OCI-LY3 (cell line): ENCODE data around the gene NFYA.

Experiments used
- H2AFZ ChIP-seq: fragments of 200-600, 300-600 bp; shearing (Covaris generic); 2 replicates; pipeline ENCODE4 v1.6.0; 2014; ENCODE audit warnings: antibody characterized with exemption, low read depth, low read length
- H3K27ac ChIP-seq: fragments of 200-600, 300-600 bp; sonication (generic); 2 replicates; pipeline ENCODE4 v1.5.1; 2014; ENCODE audit warnings: mild to moderate bottlenecking, low read length, moderate library complexity, mixed read lengths
- H3K27me3 ChIP-seq: fragments of 200-600, 300-600 bp; sonication (generic); 2 replicates; pipeline ENCODE4 v1.6.1; 2014; ENCODE audit warnings: low read depth, low read length, mixed read lengths
- H3K36me3 ChIP-seq: fragments of 200-600, 300-600 bp; sonication (generic); replicated peaks from 2 replicates; pipeline ENCODE3; 2014; ENCODE audit warnings: low read depth, low read length, mixed read lengths
- H3K4me1 ChIP-seq: fragments of 300-600, 200-600 bp; sonication (generic); 2 replicates; pipeline ENCODE4 v1.6.1; 2014; ENCODE audit warnings: low read length, mixed read lengths
- H3K4me2 ChIP-seq: fragments of 200-600, 300-600 bp; sonication (generic); 2 replicates; pipeline ENCODE4 v1.6.1; 2014; ENCODE audit warnings: low read length, mixed read lengths
- H3K4me3 ChIP-seq: fragments of 300-600, 200-600 bp; sonication (generic); 2 replicates; pipeline ENCODE4 v1.5.1; 2014; ENCODE audit warnings: antibody characterized with exemption, mild to moderate bottlenecking, low read length, moderate library complexity
- H3K79me2 ChIP-seq: fragments of 300-600, 200-600 bp; shearing (Covaris generic); 2 replicates; pipeline ENCODE4 v1.6.1; 2014; ENCODE audit warnings: mild to moderate bottlenecking, low read length, mixed read lengths
- H3K9ac ChIP-seq: fragments of 300-600, 200-600 bp; shearing (Covaris generic); 2 replicates; pipeline ENCODE4 v1.6.0; 2014; ENCODE audit warnings: mild to moderate bottlenecking, low read length, moderate library complexity
- H3K9me3 ChIP-seq: fragments of 200-600, 300-600 bp; shearing (Covaris generic); 2 replicates; pipeline ENCODE4 v1.6.1; 2014; ENCODE audit warnings: low read length, mixed read lengths; ENCODE audit not compliant: insufficient read depth
- H4K20me1 ChIP-seq: fragments of 200-600, 300-600 bp; sonication (generic); 2 replicates; pipeline ENCODE4 v1.6.1; 2016; ENCODE audit warnings: low read length, mixed read lengths; ENCODE audit not compliant: insufficient read depth
- EZH2phosphoT487 ChIP-seq: fragments of 200-600 bp; shearing (Covaris generic); IDR thresholded peaks from 2 replicates; pipeline ENCODE4 v1.6.1; 2018; ENCODE audit warnings: antibody characterized with exemption, mixed run types, low read depth
- TF ChIP-seq, protein P1 (sequence below): fragments of 200-600, 300-600 bp; sonication (generic); IDR thresholded peaks from 2 replicates; pipeline ENCODE4 v1.5.1; 2014; ENCODE audit warnings: antibody characterized with exemption, low read length, low read depth

The NFYA gene

GRCh38 chr6:41050536-41050935 lies 22.2 kb upstream of the NFYA start:
- Histone ChIP-seq H4K20me1 (no peaks in the 10 kb centered on the region), H3K4me3 (no peak overlapping the region), H3K27me3 (no peaks in the 10 kb centered on the region), H3K27ac (no peak overlapping the region), H3K79me2 (no peaks in the 10 kb centered on the region), H3K4me1 (peaks cover 8% of the 10 kb centered on the region), H3K9me3 (no peaks in the 10 kb centered on the region), H3K4me2 (no peak overlapping the region), H2AFZ (no peak overlapping the region), H3K9ac (no peak overlapping the region), H3K36me3 (no peaks in the 10 kb centered on the region)
- no peak for TF ChIP-seq EZH2phosphoT487
- TF ChIP-seq, protein P1, sequence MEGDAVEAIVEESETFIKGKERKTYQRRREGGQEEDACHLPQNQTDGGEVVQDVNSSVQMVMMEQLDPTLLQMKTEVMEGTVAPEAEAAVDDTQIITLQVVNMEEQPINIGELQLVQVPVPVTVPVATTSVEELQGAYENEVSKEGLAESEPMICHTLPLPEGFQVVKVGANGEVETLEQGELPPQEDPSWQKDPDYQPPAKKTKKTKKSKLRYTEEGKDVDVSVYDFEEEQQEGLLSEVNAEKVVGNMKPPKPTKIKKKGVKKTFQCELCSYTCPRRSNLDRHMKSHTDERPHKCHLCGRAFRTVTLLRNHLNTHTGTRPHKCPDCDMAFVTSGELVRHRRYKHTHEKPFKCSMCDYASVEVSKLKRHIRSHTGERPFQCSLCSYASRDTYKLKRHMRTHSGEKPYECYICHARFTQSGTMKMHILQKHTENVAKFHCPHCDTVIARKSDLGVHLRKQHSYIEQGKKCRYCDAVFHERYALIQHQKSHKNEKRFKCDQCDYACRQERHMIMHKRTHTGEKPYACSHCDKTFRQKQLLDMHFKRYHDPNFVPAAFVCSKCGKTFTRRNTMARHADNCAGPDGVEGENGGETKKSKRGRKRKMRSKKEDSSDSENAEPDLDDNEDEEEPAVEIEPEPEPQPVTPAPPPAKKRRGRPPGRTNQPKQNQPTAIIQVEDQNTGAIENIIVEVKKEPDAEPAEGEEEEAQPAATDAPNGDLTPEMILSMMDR, result no peak

DNA sequence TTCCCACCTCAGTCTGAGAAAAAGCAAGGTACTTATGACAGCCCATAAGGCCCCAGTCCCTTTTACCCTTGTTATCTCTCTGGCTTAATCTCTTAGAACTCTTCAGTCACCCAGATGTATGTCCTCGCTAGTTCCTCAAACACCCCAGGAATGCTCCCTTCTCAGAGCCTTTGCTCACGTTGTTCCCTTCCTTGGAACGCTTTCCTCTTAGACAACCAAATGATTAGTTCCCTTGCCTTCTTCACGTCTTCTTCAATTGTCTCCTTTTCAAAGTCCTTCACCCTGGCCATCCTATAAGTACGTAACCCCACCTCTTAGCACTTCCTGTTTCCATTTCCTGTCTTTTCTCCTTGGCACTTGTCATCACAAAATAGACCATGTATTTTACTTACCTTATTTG lies 20.9 kb upstream of the NFYA start:
- peaks cover 8% of the 10 kb centered on the region for H3K4me1 ChIP-seq
- H3K27ac ChIP-seq, result no peak overlapping the region
- peak overlapping the region; percentile 72; the same call in 1 of the 2 replicates for H2AFZ ChIP-seq
- 0 out of 2 replicates have a peak overlapping the region, but pooled peaks have one; percentile 19 for H3K4me2 ChIP-seq
- H3K36me3 ChIP-seq, result no peaks in the 10 kb centered on the region
- no peaks in the 10 kb centered on the region for H3K79me2 ChIP-seq
- TF ChIP-seq, protein P1, result no peak
- no peak for TF ChIP-seq EZH2phosphoT487
- H3K27me3 ChIP-seq, result no peaks in the 10 kb centered on the region
- no peak overlapping the region for H3K9ac ChIP-seq
- no peaks in the 10 kb centered on the region for H4K20me1 ChIP-seq
- H3K9me3 ChIP-seq, result no peaks in the 10 kb centered on the region
- H3K4me3 ChIP-seq, result no peak overlapping the region

GRCh38 chr6:41053041-41053440 lies 19.7 kb upstream of the NFYA start, which contains the start of gene APOBEC2:
Gene APOBEC2, plus strand, starts transcription at chr6:41053202. Its CDS starts 146 bp downstream, at chr6:41053348.
- Histone ChIP-seq H3K4me2 (0 out of 2 replicates have a peak within 1 kb of the TSS, but pooled peaks have one; percentile 19), H3K9ac (no peak within 1 kb of the TSS), H4K20me1 (no peaks in the 10 kb centered on the region), H2AFZ (peak within 1 kb of the TSS; percentile 72; the same call in 1 of the 2 replicates), H3K4me1 (peaks cover 8% of the 10 kb centered on the region), H3K27me3 (no peaks in the 10 kb centered on the region), H3K36me3 (no peaks in the 10 kb centered on the region), H3K27ac (no peak within 1 kb of the TSS), H3K9me3 (no peaks in the 10 kb centered on the region), H3K4me3 (no peak within 1 kb of the TSS), H3K79me2 (no peaks in the 10 kb centered on the region)
- TF ChIP-seq, protein P1, result no peak
- no peak for TF ChIP-seq EZH2phosphoT487

DNA sequence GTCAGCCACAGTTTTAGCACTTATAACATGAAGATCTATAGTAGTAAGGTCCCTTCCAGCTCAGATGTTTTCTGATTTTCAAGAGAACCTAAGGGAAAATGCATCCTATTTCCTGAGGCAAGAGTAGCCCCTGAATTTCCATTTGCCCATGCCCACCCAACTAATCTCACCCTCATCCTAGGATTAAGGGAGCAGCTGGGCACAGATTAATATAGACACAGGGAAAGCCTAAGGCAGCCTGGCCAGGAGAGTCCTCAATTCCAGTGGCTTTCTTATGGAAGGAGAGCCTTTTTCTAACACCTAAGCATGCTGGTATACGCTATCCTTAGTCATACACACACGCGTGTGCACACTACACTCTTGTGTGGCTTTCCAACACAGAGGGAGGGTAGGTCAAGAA lies 18.3 kb upstream of the NFYA start:
- no peaks in the 10 kb centered on the region for H4K20me1 ChIP-seq
- H3K9ac ChIP-seq, result no peak overlapping the region
- H3K4me2 ChIP-seq, result no peak overlapping the region
- TF ChIP-seq EZH2phosphoT487, result no peak
- TF ChIP-seq, protein P1, result no peak
- no peak overlapping the region for H3K4me3 ChIP-seq
- no peaks in the 10 kb centered on the region for H3K79me2 ChIP-seq
- no peak overlapping the region for H2AFZ ChIP-seq
- no peaks in the 10 kb centered on the region for H3K36me3 ChIP-seq
- peaks cover 8% of the 10 kb centered on the region for H3K4me1 ChIP-seq
- no peak overlapping the region for H3K27ac ChIP-seq
- no peaks in the 10 kb centered on the region for H3K27me3 ChIP-seq
- no peaks in the 10 kb centered on the region for H3K9me3 ChIP-seq
